Measurements from ENCODE around the gene IER5. TPM values are rescaled to one million over a fixed set of nuclear protein-coding genes. Genes with fewer than 3 reads are reported as not detected.
A peak's percentile ranks its signal among the peaks of the same experiment; 100 is the strongest.

The IER5 gene
- total RNA-seq, 1 experiment from 2014 or later, result 30.5 TPM

DNA sequence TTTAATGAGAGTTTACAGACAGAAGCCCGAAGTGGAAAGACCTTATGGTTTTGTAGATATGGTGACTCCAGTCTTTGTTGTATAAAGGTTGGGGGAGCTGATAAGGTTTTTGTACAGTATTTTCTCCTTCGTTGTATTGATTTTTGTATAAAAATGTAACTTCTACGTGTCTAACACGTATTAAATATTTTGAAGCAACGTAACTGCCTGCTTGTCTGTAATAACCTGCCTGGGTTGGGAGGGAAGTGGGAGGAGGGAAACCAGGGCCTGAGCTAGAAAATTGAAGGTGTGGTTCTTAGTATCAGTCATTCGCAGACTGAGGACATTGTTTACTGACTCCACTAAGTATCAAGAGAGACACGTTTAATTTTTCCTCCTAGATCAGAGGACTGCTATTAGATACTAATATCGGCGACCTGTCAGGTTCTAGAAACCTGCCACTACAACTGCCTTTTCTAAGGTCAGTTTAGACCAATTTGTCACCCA, 2.2 kb downstream of the IER5 start:
- Histone ChIP-seq H3K4me2 (ENCODE audit: low read length) (peak overlapping the region; percentile 75), H3K9me3 (ENCODE audit: control insufficient read depth in 1 of 2, insufficient read depth in 1 of 2, low read depth in 1 of 2, low read length in 2 of 2) (no peaks in the 10 kb centered on the region), H3K27me3 (ENCODE audit: insufficient read depth, low read length) (no peaks in the 10 kb centered on the region), H3K9ac (ENCODE audit: low read length) (peak overlapping the region; percentile 79; the same call in 1 of the 2 replicates), H3K36me3 (ENCODE audit: control insufficient read depth in 1 of 2, insufficient read depth in 2 of 2, low read length in 2 of 2) (peaks cover 3% of the 10 kb centered on the region in 2 experiments; a peak in 2 of 4 replicates), H4K20me1 (ENCODE audit: insufficient read depth) (peaks cover 22% of the 10 kb centered on the region; the same call in 1 of the 2 replicates), H3K79me2 (ENCODE audit: insufficient read depth, low read length) (peaks cover 44% of the 10 kb centered on the region), H3K4me3 (replicated peaks in 1 of 2; ENCODE audit: low read depth in 1 of 2, low read length in 2 of 2) (peak overlapping the region; percentile 66 to 74; a peak in 3 of 4 replicates), H2AFZ (ENCODE audit: low read depth, low read length, poor library complexity, severe bottlenecking) (no peak overlapping the region), H3K9me2 (ENCODE audit: insufficient read depth) (no peaks in the 10 kb centered on the region), H3K4me1 (ENCODE audit: control insufficient read depth in 1 of 2, insufficient read depth in 2 of 2, low read length in 2 of 2) (peaks cover 21 to 35% of the 10 kb centered on the region in 2 experiments), H3K27ac (ENCODE audit: low read depth, low read length) (no peak overlapping the region)
- ATAC-seq, result no peak
- RAD21 ChIA-PET (ENCODE audit: low non-redundant PET in 1 of 2, low total read pairs in 2 of 2, uncharacterized antibody in 2 of 2, unreplicated experiment in 2 of 2), result no interaction called here
- CTCF ChIA-PET, result no interaction called here
- POLR2A ChIA-PET, result interaction anchor here (0.6 to 2.1 kb wide), 10 partner anchors 8 to 52 kb away, joined by 3 to 9 read pairs (median 4); no protein-coding TSS in a partner anchor
- BruUV-seq (replicated peaks), result no TSS peak
- intact Hi-C loops (cut with micrococcal nuclease), result no loop called here
- no peak for DNase-seq (ENCODE audit: low read depth, low spot score)
- TF ChIP-seq ZNF274 (IDR thresholded peaks at IDR 0.05; ENCODE audit: low read depth, low read length), result no peak
- no peak for TF ChIP-seq TCF7L2 (IDR thresholded peaks at IDR 0.05; ENCODE audit: borderline replicate concordance, extremely low read depth, insufficient read depth, insufficient read length)
- TF ChIP-seq SIN3A (IDR thresholded peaks at IDR 0.05; ENCODE audit: low read depth), result 0 out of 2 replicates have a peak, but pooled peaks have one; percentile 5

DNA sequence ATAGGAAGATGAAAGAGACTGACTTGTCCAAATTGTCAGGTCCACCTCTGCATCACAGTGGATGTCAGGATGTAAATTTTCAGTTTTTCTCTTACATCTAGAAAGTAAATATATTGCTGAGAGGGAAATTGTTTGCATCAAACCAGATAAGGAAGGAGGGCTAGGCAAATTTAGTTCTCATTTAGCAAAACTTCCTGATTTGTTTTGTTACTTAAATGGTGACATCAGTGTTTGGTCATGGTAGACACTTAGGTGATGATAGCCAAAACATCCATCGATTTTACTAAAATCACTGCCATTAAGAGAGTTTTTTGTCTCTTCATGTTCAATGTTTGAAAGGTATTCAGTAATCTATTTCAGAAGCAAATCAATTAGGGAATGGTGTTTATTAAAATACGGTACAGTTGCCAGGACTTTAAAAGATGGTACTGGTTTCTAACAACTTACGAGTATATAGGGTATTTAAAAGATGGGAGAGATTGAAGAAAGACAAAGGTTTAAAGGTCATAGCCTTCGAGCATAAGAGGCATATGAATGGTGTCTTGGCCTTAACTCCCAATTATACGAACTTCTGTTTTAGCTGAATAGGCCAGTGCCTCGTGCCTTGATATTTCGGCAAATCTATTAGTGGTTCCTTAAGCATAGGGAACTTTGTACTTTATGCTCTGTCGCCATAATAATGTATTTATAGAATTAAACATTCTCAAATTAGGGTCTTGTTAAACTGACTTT, 3.0 kb downstream of the IER5 start:
- intact Hi-C loops (cut with micrococcal nuclease), result no loop called here
- RAD21 ChIA-PET (ENCODE audit: low non-redundant PET in 1 of 2, low total read pairs in 2 of 2, uncharacterized antibody in 2 of 2, unreplicated experiment in 2 of 2), result no interaction called here

More for the DNA sequence above, 3.0 kb downstream of the IER5 start:
- POLR2A ChIA-PET, result interaction anchor here (1.1 to 2.1 kb wide), 8 partner anchors 9 to 53 kb away, joined by 3 to 8 read pairs (median 4); no protein-coding TSS in a partner anchor
- Histone ChIP-seq H4K20me1 (ENCODE audit: insufficient read depth) (peaks cover 22% of the 10 kb centered on the region; the same call in 1 of the 2 replicates), H3K36me3 (ENCODE audit: control insufficient read depth in 1 of 2, insufficient read depth in 2 of 2, low read length in 2 of 2) (peaks cover 3% of the 10 kb centered on the region in 2 experiments; a peak in 2 of 4 replicates), H3K9ac (ENCODE audit: low read length) (no peak overlapping the region), H3K4me3 (replicated peaks in 1 of 2; ENCODE audit: low read depth in 1 of 2, low read length in 2 of 2) (no peak overlapping the region), H3K27ac (ENCODE audit: low read depth, low read length) (no peak overlapping the region), H2AFZ (ENCODE audit: low read depth, low read length, poor library complexity, severe bottlenecking) (no peak overlapping the region), H3K9me3 (ENCODE audit: control insufficient read depth in 1 of 2, insufficient read depth in 1 of 2, low read depth in 1 of 2, low read length in 2 of 2) (no peaks in the 10 kb centered on the region), H3K9me2 (ENCODE audit: insufficient read depth) (no peaks in the 10 kb centered on the region), H3K79me2 (ENCODE audit: insufficient read depth, low read length) (peaks cover 44% of the 10 kb centered on the region), H3K4me1 (ENCODE audit: control insufficient read depth in 1 of 2, insufficient read depth in 2 of 2, low read length in 2 of 2) (peaks cover 21 to 32% of the 10 kb centered on the region in 2 experiments), H3K4me2 (ENCODE audit: low read length) (no peak overlapping the region), H3K27me3 (ENCODE audit: insufficient read depth, low read length) (no peaks in the 10 kb centered on the region)
- DNase-seq (ENCODE audit: low read depth, low spot score) (no peak), ATAC-seq (no peak)
- TF ChIP-seq SIN3A (IDR thresholded peaks at IDR 0.05; ENCODE audit: low read depth) (0 out of 2 replicates have a peak, but pooled peaks have one; percentile 19), ZFX (IDR thresholded peaks at IDR 0.05) (no peak), JUND (IDR thresholded peaks at IDR 0.05) (peak; percentile 4; the same call in 1 of the 2 replicates), EGR1 (IDR thresholded peaks at IDR 0.05; ENCODE audit: low read depth) (no peak), RAD21 (IDR thresholded peaks at IDR 0.05; ENCODE audit: low read depth) (no peak)
- no TSS peak for BruUV-seq (replicated peaks)
- CTCF ChIA-PET, result interaction anchor here (1.1 kb wide), 2 partner anchors 51 to 210 kb away, joined by 4 to 5 read pairs; no protein-coding TSS in a partner anchor
